ENCODE data around the gene PML. TPM values are rescaled to one million over a fixed set of nuclear protein-coding genes. Genes with fewer than 3 reads are reported as not detected.
A peak's percentile ranks its signal among the peaks of the same experiment; 100 is the strongest.

Gene PML
- total RNA-seq, 1 donor from 2014 or later: 227 TPM

DNA sequence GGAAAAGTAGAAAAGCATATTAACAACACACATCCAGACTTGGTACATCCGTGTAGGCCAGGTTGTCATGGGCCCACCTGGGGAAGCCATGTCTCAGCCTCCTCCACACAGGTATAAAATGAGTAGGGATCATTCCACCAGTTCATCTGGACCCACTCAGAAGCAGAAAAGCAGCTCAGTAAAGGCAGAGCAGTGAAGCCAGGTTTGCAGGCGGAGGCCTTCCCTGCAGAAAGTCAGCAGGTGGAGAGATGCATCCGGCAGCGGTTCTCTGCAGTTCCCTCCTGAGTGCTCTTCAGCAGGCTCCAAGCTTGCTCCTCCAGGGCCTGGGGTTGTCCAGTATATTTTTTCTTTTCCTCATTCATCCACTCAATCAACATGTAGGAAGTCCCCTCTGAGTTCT, 46.1 kb upstream of the PML start:
- DNase-seq (ENCODE audit: low spot score in 2 of 2): peak in 1 of 2 donors; percentile 39
- peaks cover 21 to 40% of the 10 kb centered on the region in 2 donors for H3K4me1 ChIP-seq
- intact Hi-C loops (cut with DNase I): no loop called here
- H3K4me3 ChIP-seq: no peak overlapping the region
- TF ChIP-seq, protein P1, sequence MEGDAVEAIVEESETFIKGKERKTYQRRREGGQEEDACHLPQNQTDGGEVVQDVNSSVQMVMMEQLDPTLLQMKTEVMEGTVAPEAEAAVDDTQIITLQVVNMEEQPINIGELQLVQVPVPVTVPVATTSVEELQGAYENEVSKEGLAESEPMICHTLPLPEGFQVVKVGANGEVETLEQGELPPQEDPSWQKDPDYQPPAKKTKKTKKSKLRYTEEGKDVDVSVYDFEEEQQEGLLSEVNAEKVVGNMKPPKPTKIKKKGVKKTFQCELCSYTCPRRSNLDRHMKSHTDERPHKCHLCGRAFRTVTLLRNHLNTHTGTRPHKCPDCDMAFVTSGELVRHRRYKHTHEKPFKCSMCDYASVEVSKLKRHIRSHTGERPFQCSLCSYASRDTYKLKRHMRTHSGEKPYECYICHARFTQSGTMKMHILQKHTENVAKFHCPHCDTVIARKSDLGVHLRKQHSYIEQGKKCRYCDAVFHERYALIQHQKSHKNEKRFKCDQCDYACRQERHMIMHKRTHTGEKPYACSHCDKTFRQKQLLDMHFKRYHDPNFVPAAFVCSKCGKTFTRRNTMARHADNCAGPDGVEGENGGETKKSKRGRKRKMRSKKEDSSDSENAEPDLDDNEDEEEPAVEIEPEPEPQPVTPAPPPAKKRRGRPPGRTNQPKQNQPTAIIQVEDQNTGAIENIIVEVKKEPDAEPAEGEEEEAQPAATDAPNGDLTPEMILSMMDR (IDR thresholded peaks at IDR 0.05): no peak
- H3K27ac ChIP-seq: peak overlapping the region; percentile 90 to 93
- H3K9me3 ChIP-seq: no peaks in the 10 kb centered on the region
- H3K27me3 ChIP-seq: no peaks in the 10 kb centered on the region
- peaks cover 39 to 53% of the 10 kb centered on the region in 2 donors for H3K36me3 ChIP-seq

- TF ChIP-seq, protein P1 (IDR thresholded peaks at IDR 0.05): no peak
- Histone ChIP-seq H3K27me3 (no peaks in the 10 kb centered on the region), H3K9me3 (no peaks in the 10 kb centered on the region), H3K36me3 (peaks cover 39 to 52% of the 10 kb centered on the region in 2 donors), H3K4me3 (no peak overlapping the region), H3K4me1 (peaks cover 19 to 42% of the 10 kb centered on the region in 2 donors), H3K27ac (peak overlapping the region; percentile 58 to 99)
- intact Hi-C loops (cut with DNase I): no loop called here
- DNase-seq (ENCODE audit: low spot score in 2 of 2): peak in 1 of 2 donors; percentile 53
These were observed 45.5 kb upstream of the PML start for GRCh38 chr15:73948982-73949381.

GRCh38 chr15:73949496-73949895, 45.0 kb upstream of the PML start:
- peaks cover 39 to 49% of the 10 kb centered on the region in 2 donors for H3K36me3 ChIP-seq
- H3K9me3 ChIP-seq: no peaks in the 10 kb centered on the region
- intact Hi-C loops (cut with DNase I): no loop called here
- peak in 1 of 2 donors; percentile 56 for DNase-seq (ENCODE audit: low spot score in 2 of 2)
- TF ChIP-seq, protein P1 (IDR thresholded peaks at IDR 0.05): no peak
- peak overlapping the region; percentile 99 to 100 for H3K27ac ChIP-seq
- H3K4me1 ChIP-seq: peaks cover 14 to 38% of the 10 kb centered on the region in 2 donors
- H3K27me3 ChIP-seq: no peaks in the 10 kb centered on the region
- H3K4me3 ChIP-seq: no peak overlapping the region

DNA sequence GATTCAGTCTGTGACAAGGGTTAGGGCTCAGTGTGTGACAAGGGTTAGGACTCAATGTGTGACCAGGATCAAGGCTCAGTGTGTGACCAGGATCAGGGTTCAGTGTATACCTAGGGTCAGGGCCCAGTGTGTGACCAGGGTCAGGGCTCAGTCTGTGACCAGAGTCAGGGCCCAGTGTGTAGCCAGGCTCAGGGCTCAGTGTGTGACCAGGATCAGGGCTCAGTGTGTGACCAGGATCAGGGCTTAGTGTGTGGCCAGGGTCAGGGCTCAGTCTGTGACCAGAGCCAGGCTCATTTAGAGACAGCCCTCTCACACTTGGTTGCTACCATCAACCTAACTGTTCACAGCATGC, 44.1 kb upstream of the PML start:
- no peak overlapping the region for H3K4me3 ChIP-seq
- peaks cover 39 to 49% of the 10 kb centered on the region in 2 donors for H3K36me3 ChIP-seq
- no peaks in the 10 kb centered on the region for H3K9me3 ChIP-seq
- H3K27me3 ChIP-seq: no peaks in the 10 kb centered on the region
- H3K27ac ChIP-seq: peak overlapping the region; percentile 99 to 100
- DNase-seq (ENCODE audit: low spot score in 2 of 2): no peak
- intact Hi-C loops (cut with DNase I): loop anchor here (10.0 kb wide), 1 partner anchor 364 kb away; no protein-coding TSS in a partner anchor
- TF ChIP-seq, protein P1 (IDR thresholded peaks at IDR 0.05): no peak
- peaks cover 9 to 34% of the 10 kb centered on the region in 2 donors for H3K4me1 ChIP-seq

GRCh38 chr15:73950831-73951561, 43.5 kb upstream of the PML start:
- TF ChIP-seq, protein P1 (IDR thresholded peaks at IDR 0.05): peak; percentile 80 to 95 (median 81)

More at GRCh38 chr15:73950831-73951561, 43.5 kb upstream of the PML start:
- intact Hi-C loops (cut with DNase I): loop anchor here (1.0 to 10.0 kb wide), 3 partner anchors 13 to 364 kb away; no protein-coding TSS in a partner anchor
- Histone ChIP-seq H3K27ac (peak overlapping the region; percentile 99 to 100), H3K9me3 (no peaks in the 10 kb centered on the region), H3K27me3 (no peaks in the 10 kb centered on the region), H3K4me1 (peaks cover 9 to 35% of the 10 kb centered on the region in 2 donors), H3K36me3 (peaks cover 38 to 47% of the 10 kb centered on the region in 2 donors), H3K4me3 (peak overlapping the region in 1 of 2 donors; percentile 30)
- DNase-seq (ENCODE audit: low spot score in 2 of 2): peak; percentile 94 to 99
